ENCODE data around the gene LGALS3. TPM values are rescaled to one million over a fixed set of nuclear protein-coding genes. Genes with fewer than 3 reads are reported as not detected.

LGALS3 gene
- total and polyA plus RNA-seq, 5 donors: 139 to 271 (median 183) TPM

GRCh38 chr14:55152052-55152753, 23.2 kb downstream of the LGALS3 start:
- Histone ChIP-seq H3K4me1 (ENCODE audit: control insufficient read depth, insufficient read depth, low read length) (no peaks in the 10 kb centered on the region), H3K27me3 (ENCODE audit: control insufficient read depth, insufficient read depth) (no peaks in the 10 kb centered on the region), H3K4me3 (ENCODE audit: low read length) (no peak overlapping the region), H3K9me3 (ENCODE audit: control insufficient read depth, low read length) (no peaks in the 10 kb centered on the region), H3K27ac (ENCODE audit: low read length) (no peak overlapping the region)
- DNase-seq (no peak), ATAC-seq (no peak)
- 69% methylated on average over 1 of the region's 1 CpG for WGBS
- intact Hi-C loops (cut with DNase I): no loop called here

GRCh38 chr14:55153951-55154350, 24.9 kb downstream of the LGALS3 start:
- no peak overlapping the region for H3K4me3 ChIP-seq (ENCODE audit: low read length)
- 96% methylated on average over 3 of the region's 3 CpGs for WGBS
- H3K4me1 ChIP-seq (ENCODE audit: control insufficient read depth, insufficient read depth, low read length): no peaks in the 10 kb centered on the region
- DNase-seq (no peak), ATAC-seq (no peak)
- no peaks in the 10 kb centered on the region for H3K27me3 ChIP-seq (ENCODE audit: control insufficient read depth, insufficient read depth)
- intact Hi-C loops (cut with DNase I): no loop called here
- H3K27ac ChIP-seq (ENCODE audit: low read length): no peak overlapping the region
- H3K9me3 ChIP-seq (ENCODE audit: control insufficient read depth, low read length): no peaks in the 10 kb centered on the region

GRCh38 chr14:55157080-55157479, 28.0 kb downstream of the LGALS3 start:
- intact Hi-C loops (cut with DNase I): loop anchor here in 3 of 4 donors (5.0 kb wide), 1 partner anchor 65 kb away; no protein-coding TSS in a partner anchor
- no peak overlapping the region for H3K4me3 ChIP-seq (ENCODE audit: low read length)
- 96% methylated on average over 1 of the region's 1 CpG for WGBS

GRCh38 chr14:55158412-55158811, 29.4 kb downstream of the LGALS3 start:
- intact Hi-C loops (cut with DNase I): loop anchor here in 3 of 4 donors (5.0 kb wide), 1 partner anchor 66 kb away; no protein-coding TSS in a partner anchor
- Histone ChIP-seq H3K9me3 (ENCODE audit: control insufficient read depth, low read length) (no peaks in the 10 kb centered on the region), H3K4me3 (ENCODE audit: low read length) (no peak overlapping the region), H3K4me1 (ENCODE audit: control insufficient read depth, insufficient read depth, low read length) (no peaks in the 10 kb centered on the region), H3K27me3 (ENCODE audit: control insufficient read depth, insufficient read depth) (no peaks in the 10 kb centered on the region), H3K27ac (ENCODE audit: low read length) (no peak overlapping the region)
- DNase-seq: no peak
- WGBS: 53% methylated on average over 3 of the region's 3 CpGs
- ATAC-seq: no peak

More at GRCh38 chr14:55157080-55157479, 28.0 kb downstream of the LGALS3 start:
- H3K9me3 ChIP-seq (ENCODE audit: control insufficient read depth, low read length): no peaks in the 10 kb centered on the region
- H3K27ac ChIP-seq (ENCODE audit: low read length): no peak overlapping the region
- DNase-seq (no peak), ATAC-seq (no peak)
- H3K27me3 ChIP-seq (ENCODE audit: control insufficient read depth, insufficient read depth): no peaks in the 10 kb centered on the region
- no peaks in the 10 kb centered on the region for H3K4me1 ChIP-seq (ENCODE audit: control insufficient read depth, insufficient read depth, low read length)

- no peak overlapping the region for H3K4me3 ChIP-seq (ENCODE audit: low read length)
- no peak for DNase-seq
- H3K9me3 ChIP-seq (ENCODE audit: control insufficient read depth, low read length): no peaks in the 10 kb centered on the region
- peak; percentile 62 to 69 for ATAC-seq
- intact Hi-C loops (cut with DNase I): loop anchor here in 1 of 4 donors (2.0 kb wide), 1 partner anchor 70 kb away; no protein-coding TSS in a partner anchor
- no peak overlapping the region for H3K27ac ChIP-seq (ENCODE audit: low read length)
- no peaks in the 10 kb centered on the region for H3K4me1 ChIP-seq (ENCODE audit: control insufficient read depth, insufficient read depth, low read length)
- H3K27me3 ChIP-seq (ENCODE audit: control insufficient read depth, insufficient read depth): no peaks in the 10 kb centered on the region
These were observed 31.9 kb downstream of the LGALS3 start for GRCh38 chr14:55160989-55161388.

GRCh38 chr14:55170526-55170925, 41.5 kb downstream of the LGALS3 start:
- no peak for ATAC-seq
- WGBS: 73% methylated on average over 2 of the region's 2 CpGs

GRCh38 chr14:55180006-55180405, 51.0 kb downstream of the LGALS3 start:
- intact Hi-C loops (cut with DNase I): no loop called here
- Histone ChIP-seq H3K4me3 (ENCODE audit: low read length) (no peak overlapping the region), H3K27me3 (ENCODE audit: control insufficient read depth, insufficient read depth) (no peaks in the 10 kb centered on the region), H3K4me1 (ENCODE audit: control insufficient read depth, insufficient read depth, low read length) (no peaks in the 10 kb centered on the region), H3K9me3 (ENCODE audit: control insufficient read depth, low read length) (no peaks in the 10 kb centered on the region), H3K27ac (ENCODE audit: low read length) (no peak overlapping the region)
- 86% methylated on average over 2 of the region's 2 CpGs for WGBS
- no peak for ATAC-seq
- no peak for DNase-seq

More at GRCh38 chr14:55170526-55170925, 41.5 kb downstream of the LGALS3 start:
- Histone ChIP-seq H3K9me3 (ENCODE audit: control insufficient read depth, low read length) (no peaks in the 10 kb centered on the region), H3K4me1 (ENCODE audit: control insufficient read depth, insufficient read depth, low read length) (no peaks in the 10 kb centered on the region), H3K27ac (ENCODE audit: low read length) (no peak overlapping the region), H3K27me3 (ENCODE audit: control insufficient read depth, insufficient read depth) (no peaks in the 10 kb centered on the region), H3K4me3 (ENCODE audit: low read length) (no peak overlapping the region)
- intact Hi-C loops (cut with DNase I): no loop called here
- DNase-seq: no peak

- 80% methylated on average over 4 of the region's 4 CpGs for WGBS
- no peaks in the 10 kb centered on the region for H3K9me3 ChIP-seq (ENCODE audit: control insufficient read depth, low read length)
- intact Hi-C loops (cut with DNase I): no loop called here
These were observed 51.4 kb downstream of the LGALS3 start for GRCh38 chr14:55180434-55180833.

GRCh38 chr14:55188686-55189295, 59.7 kb downstream of the LGALS3 start:
- H3K27ac ChIP-seq (ENCODE audit: low read length): no peak overlapping the region
- H3K4me1 ChIP-seq (ENCODE audit: control insufficient read depth, insufficient read depth, low read length): no peaks in the 10 kb centered on the region
- no peak for ATAC-seq
- no peak for DNase-seq
- H3K27me3 ChIP-seq (ENCODE audit: control insufficient read depth, insufficient read depth): no peaks in the 10 kb centered on the region
- H3K4me3 ChIP-seq (ENCODE audit: low read length): no peak overlapping the region
- 54% methylated on average over 4 of the region's 4 CpGs for WGBS
- H3K9me3 ChIP-seq (ENCODE audit: control insufficient read depth, low read length): no peaks in the 10 kb centered on the region
- intact Hi-C loops (cut with DNase I): no loop called here

More at GRCh38 chr14:55180434-55180833, 51.4 kb downstream of the LGALS3 start:
- Histone ChIP-seq H3K4me3 (ENCODE audit: low read length) (no peak overlapping the region), H3K27me3 (ENCODE audit: control insufficient read depth, insufficient read depth) (no peaks in the 10 kb centered on the region), H3K27ac (ENCODE audit: low read length) (no peak overlapping the region), H3K4me1 (ENCODE audit: control insufficient read depth, insufficient read depth, low read length) (no peaks in the 10 kb centered on the region)
- ATAC-seq (no peak), DNase-seq (no peak)

GRCh38 chr14:55190906-55191202, 61.8 kb downstream of the LGALS3 start:
- ATAC-seq (no peak), DNase-seq (no peak)
- intact Hi-C loops (cut with DNase I): no loop called here
- Histone ChIP-seq H3K27ac (ENCODE audit: low read length) (no peak overlapping the region), H3K4me3 (ENCODE audit: low read length) (peak overlapping the region; percentile 62), H3K27me3 (ENCODE audit: control insufficient read depth, insufficient read depth) (no peaks in the 10 kb centered on the region), H3K4me1 (ENCODE audit: control insufficient read depth, insufficient read depth, low read length) (no peaks in the 10 kb centered on the region), H3K9me3 (ENCODE audit: control insufficient read depth, low read length) (no peaks in the 10 kb centered on the region)
- WGBS: 6% methylated on average over 8 of the region's 8 CpGs

GRCh38 chr14:55191203-55192053, 62.4 kb downstream of the LGALS3 start, which contains the start of gene DLGAP5:
Gene DLGAP5, minus strand, starts transcription at chr14:55191585. Its CDS starts 2,406 bp downstream, at chr14:55189179.
- DNase-seq: peak; percentile 89 to 96 (median 94)
- H3K4me1 ChIP-seq (ENCODE audit: control insufficient read depth, insufficient read depth, low read length): no peaks in the 10 kb centered on the region
- H3K27me3 ChIP-seq (ENCODE audit: control insufficient read depth, insufficient read depth): no peaks in the 10 kb centered on the region
- peak; percentile 98 to 99 for ATAC-seq
- H3K4me3 ChIP-seq (ENCODE audit: low read length): peak within 1 kb of the TSS; percentile 62
- WGBS: 3% methylated on average over 46 of the region's 46 CpGs
- intact Hi-C loops (cut with DNase I): no loop called here
- no peaks in the 10 kb centered on the region for H3K9me3 ChIP-seq (ENCODE audit: control insufficient read depth, low read length)
- H3K27ac ChIP-seq (ENCODE audit: low read length): no peak within 1 kb of the TSS
